Stimulated activated CD4-positive, alpha-beta T cell treated with anti-CD3 and anti-CD28 coated beads, Interleukin-1b, Interleukin-23, amount 100 ng/mL, for 48 hours (primary cell): Measurements from ENCODE around the gene C19orf73.

ENCODE experiments used
- DNase-seq: peaks from one replicate; pipeline ENCODE4 v3.0.0-alpha.2; 2020

C19orf73 gene

DNA sequence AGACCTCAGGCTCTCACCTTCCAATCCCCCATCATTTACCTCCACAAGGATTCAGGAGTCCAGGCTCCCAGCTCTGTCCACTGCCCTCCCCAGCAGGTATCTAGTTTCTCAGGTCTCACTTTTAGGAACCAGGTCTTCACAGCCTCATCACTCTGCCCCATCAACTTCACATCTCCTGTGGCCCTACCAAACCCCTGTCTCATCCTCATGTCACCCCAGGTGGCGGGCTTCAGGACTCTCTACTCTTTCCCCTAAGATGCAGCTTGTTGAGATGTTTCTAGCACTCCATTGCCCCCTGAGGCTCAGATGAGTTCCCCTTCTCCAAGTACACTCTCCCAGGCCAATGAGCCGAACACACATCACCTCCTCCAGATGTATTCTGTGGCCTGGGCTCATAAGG lies 1.9 kb upstream of the C19orf73 start:
- no peak for DNase-seq

DNA sequence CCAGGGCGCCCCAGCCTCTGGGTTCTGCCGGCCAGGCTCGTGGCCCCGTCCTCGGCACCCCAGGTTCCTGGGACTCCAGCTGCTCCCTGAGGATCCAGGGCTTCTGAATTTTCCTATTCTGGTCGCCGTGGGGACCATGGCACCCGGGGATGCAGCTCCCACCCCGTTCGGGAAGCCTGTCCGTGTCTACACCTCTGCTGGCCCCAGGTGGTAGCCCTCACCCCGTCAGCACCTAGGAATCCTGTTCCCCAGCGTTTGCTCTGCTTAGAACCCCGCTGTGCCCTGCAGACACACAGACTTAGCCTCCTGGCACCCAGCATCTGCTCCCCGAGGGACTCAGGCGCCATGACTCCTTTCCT lies 1.4 kb upstream of the C19orf73 start:
- no peak for DNase-seq

DNA sequence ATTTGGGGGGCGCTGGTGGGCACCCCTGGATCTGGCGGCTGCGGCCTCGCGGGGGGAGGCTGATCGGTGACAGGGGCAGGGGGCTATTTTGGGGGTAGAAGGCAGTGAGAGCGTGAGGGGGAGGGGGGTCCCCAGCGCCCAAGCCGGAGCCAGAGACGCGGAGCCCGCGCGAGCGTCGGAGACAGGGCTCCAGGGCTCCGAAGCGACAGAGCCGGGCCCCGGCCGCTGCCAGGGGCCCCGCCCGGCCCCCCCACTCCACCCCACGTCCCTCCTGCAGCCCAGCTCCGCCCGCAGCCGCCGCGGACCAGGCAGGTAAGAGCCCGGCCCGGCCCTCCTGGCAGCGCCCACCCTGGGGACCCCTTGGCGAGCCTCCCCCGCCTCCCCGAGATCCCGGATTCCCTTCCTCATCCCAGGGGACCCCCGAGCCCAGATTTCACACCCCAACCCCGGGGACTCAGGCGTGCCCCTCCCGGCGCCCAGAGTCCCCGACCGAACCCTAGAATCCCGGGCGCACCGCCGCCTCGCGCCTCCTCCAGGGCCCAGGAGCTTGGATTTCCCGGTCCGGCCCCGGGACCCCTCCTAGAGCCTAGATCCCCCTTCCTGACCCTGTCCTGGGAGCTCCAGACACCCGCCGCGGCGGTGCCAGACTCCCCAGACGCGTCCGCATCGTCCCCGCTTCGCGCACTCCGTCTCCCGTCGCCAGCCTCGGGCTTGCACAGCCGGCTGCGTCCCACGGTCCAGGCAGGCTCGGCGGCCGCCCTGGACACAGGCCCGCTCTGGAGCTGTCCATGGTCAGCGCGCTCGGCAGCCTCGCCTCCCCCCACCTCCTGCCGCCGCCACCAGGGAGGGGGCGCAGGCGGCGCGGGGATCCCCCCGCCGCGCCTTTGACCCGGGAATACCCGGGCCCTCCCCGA lies 725 bp upstream of the C19orf73 start, which contains the start of gene PPFIA3:
Gene PPFIA3 (plus strand): TSS at position 134 of the 914 bp plus-strand sequence. CDS start 8,330 bp downstream, outside the sequence.
- DNase-seq = no peak

DNA sequence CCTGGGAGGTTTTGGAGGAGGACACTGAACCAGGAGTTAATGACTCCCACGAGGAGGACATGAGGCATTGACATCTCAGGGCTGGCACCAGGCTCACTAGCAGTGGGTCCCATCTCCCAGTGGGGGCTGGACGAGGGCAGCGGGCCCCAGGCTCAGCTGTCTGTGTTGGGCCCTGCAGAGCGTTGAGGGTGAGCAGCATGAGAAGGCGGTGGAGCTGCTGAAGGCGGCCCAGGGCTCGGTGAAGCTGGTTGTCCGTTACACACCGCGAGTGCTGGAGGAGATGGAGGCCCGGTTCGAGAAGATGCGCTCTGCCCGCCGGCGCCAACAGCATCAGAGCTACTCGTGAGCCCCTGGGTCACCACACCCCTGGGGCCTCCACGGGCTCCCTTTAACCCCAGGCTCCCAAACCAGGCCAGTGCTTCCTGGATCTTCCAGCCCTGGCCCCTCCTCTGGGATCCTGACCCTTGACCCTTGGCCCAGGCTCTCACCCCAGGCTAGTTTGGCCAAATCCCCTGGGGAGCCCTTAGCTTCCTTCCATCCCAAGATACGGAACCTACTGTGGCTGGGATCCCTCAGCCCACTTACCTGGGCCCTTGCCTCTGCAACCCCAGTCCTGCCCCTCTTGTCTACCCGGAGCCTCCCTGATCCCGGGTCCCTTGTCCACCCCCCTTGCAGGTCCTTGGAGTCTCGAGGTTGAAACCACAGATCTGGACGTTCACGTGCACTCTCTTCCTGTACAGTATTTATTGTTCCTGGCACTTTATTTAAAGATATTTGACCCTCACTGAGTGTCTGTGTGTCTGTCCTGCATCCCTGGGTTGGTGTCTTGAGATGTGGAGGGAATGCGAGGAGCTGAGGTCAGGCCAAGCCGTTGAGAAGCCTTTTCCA lies 1.0 kb downstream of the C19orf73 start:
- no peak for DNase-seq

DNA sequence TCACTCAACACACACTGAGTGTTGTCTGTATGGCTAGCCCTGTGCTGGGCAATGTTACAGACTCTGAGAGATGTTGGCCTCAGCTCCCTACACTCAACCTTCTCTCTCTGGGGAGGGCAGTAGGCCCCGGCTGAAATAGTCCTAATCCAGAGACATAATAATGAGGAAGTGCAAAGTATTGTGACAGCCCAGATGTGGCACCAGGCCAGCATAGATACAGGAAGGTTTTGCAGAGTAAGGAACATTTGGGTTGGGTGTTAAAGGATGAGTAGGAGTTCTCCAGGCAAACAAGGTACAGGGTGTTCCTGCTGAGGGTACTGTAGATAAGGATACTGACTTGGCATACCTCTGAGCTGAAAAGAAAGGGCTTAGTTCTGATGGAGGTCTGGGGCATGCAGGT lies 2.4 kb downstream of the C19orf73 start:
- no peak for DNase-seq

DNA sequence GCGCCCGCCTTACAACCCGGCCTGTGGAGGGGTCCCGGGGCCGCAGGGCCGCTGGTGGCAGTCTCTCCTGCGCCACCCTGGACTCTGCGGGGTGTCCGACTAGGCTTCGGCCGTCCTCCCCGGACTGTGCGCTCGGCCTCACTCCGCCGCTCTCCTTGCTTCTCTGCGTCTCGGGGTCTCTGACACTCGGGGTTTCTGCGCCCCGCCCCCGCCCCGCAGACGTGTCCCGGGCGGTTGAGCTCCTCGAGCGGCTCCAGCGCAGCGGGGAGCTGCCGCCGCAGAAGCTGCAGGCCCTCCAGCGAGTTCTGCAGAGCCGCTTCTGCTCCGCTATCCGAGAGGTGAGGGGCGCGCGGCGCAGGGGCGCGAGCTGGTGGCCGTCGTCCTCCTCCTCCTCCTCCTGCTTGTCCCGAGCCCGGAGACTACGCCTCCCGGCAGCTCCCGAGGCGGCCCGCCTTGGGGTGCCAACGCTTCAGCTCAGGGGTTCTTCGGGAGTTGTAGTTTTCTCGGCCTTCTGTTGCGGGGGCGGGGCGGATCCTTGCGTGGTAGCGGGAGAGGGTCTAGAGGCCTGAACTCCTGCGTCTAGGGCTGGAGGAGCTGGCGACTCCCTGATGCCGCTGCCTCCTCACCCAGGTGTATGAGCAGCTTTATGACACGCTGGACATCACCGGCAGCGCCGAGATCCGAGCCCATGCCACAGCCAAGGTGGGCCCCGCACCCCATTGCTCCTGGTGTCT lies 4.1 kb downstream of the C19orf73 start:
- peak; percentile 55 for DNase-seq

DNA sequence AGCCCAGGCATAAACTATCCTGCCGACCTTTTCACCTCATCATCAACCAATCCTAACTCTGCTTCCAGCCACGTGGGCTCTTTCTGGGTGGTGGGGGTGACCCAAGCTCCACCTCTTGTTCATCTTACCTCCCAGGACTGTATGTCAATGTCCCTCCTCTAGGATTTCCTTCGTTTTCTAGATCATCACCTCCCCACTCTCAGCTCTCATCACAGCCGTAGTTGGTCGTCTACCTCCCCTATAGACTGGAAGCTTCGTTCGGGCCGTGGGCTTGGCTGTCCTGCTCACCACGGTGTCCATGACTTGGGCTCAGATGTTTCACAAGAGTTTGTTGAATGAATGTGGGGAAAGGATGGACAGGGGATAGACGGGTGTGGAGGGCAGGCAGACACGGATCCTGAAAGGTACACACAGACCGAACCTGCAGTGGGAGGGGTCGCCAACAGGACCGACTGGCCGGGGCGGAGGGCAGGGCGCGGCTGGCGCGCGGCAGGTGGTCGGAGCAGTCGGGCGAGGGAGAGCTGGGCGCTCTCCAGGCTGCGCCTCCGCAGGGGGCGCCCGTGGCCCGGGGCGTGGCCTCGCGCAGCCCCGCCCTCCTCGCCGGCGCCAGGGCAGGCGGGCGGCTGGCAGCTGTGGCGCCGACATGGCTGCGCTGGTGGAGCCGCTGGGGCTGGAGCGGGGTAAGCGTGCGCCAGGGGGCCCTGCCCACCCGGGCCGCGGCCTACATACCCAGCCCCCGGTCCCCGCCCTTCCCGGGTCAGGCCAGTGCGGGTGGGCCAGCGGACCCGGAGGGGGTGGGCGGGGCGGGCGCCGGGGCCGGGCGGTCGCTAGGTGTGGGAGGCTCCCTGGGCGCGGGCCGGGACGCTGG lies 4.9 kb downstream of the C19orf73 start, which contains the start of gene LIN7B:
Gene LIN7B (plus strand): TSS at position 609 of the 868 bp plus-strand sequence. CDS start 35 bp downstream, at position 644.
- peak; percentile 63 for DNase-seq

DNA sequence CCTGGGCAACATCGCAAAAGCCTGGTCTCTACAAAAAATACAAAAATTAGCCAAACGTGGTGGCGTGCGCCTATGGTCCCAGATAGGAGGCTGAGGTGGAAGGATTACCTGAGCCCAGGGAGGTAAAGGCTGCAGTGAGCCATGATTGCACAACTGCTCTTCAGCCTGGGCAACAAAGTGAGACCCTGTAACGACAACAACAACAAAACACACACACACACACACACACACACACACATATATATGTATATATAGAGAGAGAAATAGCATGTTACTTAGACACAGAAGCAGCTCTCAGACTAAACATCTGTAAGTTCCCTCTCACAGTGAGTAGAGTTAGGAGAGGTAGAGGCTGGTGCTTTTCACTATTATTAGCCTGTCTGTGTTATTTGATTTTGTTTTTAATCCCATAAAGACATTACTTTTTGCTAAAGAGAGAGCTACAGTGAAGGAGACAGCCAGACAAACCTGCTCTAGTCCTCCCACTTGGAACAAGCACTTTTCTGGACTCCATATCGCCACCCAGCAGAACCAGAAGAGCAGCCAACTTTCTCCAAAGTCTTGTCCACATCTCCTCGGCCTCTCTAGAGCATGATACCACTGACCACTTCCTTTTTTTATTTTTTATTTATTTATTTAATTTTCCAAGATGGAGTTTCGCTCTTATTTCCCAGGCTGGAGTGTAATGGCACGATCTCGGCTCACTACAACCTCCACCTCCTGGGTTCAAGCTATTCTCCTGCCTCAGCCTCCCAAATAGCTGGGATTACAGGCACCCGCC lies 7.5 kb downstream of the C19orf73 start:
- DNase-seq = no peak

DNA sequence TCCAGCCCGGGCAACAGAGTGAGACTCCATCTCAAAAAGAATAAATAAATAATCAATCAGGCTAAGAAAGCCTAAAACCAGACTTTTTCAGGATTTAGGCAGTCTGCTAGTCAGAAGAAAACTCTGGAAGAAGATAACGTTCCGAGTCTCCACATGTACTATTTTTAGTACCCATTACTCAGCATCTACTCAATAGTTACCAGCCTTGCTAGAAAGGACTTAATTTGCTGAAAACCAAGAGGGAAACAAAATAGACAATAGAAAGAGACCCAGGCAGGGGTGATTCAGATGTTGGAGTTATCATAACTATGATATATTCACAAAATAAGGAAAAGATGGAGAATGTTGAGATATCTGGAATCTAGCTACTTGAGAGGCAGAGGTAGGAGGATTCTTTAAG lies 8.4 kb downstream of the C19orf73 start:
- no peak for DNase-seq

DNA sequence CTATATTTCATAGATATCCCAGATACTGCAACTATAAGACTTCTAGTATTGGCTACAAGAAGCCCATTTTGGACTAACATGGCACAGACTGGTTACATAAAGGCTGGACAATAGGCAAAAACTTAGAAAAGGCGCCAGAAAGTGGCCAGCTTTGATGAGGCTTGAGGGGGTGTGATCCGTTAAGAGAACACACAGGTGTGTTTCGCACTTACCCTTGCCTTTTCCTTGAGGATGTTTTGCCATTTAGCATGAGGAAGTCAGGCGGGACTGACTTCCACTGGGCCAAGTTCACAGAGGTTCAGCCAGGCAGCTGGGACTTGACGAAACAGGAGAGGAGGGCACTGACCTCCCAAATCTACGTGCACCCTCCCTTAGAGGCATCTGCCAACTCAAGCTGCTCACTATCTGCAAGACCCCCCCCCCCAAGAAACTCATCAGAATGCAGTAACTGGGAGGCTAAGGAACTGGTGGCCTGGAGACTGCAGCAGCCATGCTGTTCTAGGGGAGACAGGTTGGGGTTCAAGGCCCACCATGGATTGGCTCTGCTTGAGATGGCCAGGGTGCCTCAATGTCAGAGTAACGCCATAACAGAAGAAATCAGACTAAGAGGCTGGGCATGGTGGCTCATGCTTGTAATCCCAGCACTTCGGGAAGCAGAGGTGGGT lies 9.2 kb downstream of the C19orf73 start:
- no peak for DNase-seq

DNA sequence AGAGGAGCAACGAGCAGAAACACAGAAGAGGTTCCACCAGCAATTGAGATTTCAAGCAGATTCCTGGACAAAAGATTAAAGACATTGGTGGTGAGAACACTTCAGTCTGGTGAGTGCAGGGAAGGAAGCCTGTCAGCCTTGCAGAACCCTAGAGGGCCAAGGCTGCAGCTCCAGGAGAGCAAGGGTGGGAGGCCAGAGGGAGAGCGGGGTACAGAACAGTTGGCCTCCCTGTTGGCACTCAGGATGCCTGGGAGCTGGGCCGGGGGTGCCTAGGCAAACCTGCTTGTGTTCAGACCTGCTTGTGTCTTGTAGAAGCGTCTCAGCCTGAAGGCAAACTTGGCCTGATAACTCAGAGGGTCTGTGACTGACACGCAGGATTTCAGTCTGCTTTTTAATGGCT lies 9.9 kb downstream of the C19orf73 start:
- DNase-seq = no peak

DNA sequence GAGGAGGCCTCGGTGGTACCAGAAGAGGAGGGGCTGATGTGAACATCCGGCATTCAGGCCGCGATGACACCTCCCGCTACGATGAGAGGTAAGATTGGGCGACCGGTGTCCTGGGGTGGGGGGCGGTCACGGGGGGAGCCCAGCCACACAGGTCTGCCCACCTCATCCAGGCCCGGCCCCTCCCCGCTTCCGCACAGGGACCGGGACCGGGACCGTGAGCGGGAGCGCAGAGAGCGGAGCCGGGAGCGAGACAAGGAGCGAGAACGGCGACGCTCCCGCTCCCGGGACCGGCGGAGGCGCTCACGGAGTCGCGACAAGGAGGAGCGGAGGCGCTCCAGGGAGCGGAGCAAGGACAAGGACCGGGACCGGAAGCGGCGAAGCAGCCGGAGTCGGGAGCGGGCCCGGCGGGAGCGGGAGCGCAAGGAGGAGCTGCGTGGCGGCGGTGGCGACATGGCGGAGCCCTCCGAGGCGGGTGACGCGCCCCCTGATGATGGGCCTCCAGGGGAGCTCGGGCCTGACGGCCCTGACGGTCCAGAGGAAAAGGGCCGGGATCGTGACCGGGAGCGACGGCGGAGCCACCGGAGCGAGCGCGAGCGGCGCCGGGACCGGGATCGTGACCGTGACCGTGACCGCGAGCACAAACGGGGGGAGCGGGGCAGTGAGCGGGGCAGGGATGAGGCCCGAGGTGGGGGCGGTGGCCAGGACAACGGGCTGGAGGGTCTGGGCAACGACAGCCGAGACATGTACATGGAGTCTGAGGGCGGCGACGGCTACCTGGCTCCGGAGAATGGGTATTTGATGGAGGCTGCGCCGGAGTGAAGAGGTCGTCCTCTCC lies 11.1 kb downstream of the C19orf73 start:
- no peak for DNase-seq

DNA sequence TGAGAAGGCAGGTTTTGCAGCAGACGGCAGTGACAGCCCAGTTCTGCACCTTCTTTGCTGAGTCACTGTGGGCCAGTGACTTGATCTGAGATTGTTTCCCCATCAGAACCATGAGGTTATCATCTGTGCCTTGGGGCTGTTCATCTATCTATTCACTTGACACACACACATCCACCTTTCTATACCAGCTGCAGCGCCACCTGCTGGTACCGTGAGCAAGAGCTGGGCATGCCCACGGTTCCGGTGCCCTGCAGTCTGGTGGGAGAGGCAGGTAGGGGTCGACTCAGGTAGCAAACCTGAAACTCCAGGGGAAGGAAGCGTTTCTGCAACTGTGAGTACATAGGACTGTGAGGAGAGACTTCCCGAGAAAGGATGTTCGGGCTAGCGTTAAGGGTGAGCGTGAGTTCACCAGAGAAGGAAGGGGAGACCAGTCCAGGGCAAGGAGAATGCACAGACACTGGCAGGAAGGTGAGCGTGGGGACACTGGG lies 12.3 kb downstream of the C19orf73 start:
- peak; percentile 61 for DNase-seq

DNA sequence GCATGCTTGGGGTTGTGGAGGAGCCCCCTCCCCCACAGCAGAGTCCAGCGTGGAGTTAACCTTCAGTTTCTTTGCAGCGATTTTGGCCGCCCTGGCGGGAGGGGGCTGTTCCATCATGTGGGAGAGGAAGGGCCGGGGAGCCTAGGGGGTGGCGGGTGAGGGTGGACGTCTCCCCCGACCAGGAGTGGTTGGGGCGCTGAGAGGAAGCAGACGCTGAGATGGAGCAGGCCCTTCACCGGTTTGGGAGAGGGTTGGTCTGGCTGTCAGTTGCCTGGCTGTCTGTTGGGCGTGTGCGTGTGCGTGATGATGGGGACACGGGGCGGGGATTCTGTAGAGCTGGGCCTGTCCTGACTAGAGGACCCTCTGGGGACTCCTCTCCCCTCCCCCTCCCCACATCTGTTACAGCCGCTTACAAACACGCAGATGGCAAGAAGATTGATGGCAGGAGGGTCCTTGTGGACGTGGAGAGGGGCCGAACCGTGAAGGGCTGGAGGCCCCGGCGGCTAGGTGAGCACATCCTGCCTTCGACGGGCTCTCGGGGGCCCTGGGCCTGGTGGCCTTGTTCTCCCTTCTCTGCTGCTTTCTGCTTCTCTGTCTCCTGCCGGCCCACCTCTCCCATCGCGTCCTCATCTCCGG lies 14.6 kb downstream of the C19orf73 start:
- DNase-seq = no peak

DNA sequence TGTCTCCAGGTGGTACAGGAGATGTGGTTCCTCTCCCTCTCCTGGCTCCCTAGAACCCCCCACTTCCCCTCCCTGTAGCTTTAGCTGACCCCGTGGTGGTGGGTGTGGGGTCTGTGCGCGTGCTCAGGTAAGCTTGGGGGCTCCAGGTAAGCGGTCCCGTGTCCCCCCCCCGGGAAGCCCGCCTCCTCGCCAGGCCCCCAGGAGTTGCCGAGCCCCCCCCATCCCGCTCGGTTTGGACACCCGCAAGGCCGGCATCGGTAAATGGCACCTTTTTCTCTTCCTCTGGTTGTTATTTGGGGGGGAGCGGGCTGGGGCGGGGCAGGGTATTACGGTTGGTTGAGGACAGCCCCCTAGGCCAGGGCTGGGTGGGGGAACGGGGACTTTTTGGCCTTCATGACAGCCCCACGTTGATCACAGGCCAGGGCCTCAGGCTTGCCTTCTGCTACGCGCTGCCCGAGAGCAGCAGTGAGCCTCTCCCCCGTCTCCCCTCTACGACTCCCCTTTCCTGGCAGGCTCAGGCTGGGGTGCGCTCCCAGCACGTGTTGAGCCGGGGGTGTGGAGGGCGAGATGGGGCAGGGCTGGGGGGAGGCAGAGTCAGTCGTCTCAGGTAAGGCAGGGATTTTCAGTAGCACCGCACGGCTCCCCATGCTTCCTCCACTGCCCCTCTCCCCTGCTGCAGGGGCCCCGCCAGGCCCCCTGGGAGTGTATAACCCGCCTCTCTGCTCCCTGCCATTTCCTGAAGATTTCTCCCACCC lies 15.4 kb downstream of the C19orf73 start:
- DNase-seq = no peak

DNA sequence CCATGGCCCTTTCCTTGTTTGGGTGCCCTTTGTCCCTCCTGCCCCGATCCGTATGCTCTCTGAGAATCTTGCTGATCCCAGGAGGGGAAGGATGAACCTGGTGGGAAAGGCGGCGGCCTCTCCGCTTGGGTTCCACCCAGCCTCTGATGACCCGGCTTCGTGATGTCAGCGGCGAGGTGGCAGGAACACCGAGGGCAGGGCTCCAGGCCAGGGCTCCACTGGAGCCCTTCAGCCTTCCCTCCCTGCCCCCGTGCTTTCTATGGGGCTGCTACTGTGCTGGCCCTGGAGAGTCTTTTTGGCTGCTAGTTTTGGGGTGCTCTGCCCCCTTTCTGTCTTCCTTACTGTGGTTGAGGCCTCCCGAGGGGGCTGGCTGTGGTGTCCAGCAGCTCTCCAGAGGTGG lies 16.6 kb downstream of the C19orf73 start:
- DNase-seq = no peak

DNA sequence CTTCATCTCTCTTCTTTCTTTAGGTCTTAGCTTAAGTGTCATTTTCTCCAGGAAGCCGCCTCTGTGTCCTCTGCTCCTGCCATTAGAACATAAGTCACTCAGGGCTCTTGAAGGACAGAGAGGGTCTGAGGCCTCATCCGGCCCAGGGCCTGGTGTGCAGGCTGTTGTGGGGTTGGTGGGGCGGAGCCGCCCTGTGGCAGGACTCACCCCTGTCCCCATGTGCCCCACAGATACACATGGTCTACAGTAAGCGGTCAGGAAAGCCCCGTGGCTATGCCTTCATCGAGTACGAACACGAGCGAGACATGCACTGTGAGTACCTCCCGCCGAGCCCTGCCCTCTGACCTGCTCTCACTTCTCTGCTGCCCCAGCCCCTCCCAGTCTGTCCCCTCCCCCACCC lies 17.8 kb downstream of the C19orf73 start:
- no peak for DNase-seq

DNA sequence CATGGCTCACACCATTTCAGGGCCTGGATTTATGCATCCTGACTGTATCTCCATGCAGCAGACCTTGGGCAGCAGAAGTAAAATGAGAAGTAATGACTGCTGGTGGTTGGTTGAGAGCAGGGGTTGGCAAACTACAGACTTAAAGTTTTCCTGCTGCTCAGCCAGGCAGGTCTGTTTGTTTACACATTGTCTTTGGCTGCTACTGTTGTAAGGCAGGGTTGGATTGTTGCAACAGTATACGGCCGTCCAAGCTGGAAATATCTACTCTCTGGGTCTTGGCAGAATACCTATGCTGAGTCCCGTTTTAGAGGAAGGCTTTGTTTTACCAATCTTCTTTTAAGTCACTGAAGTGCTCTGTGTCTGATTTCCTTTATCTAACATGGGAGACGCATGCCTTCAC lies 20.1 kb downstream of the C19orf73 start:
- no peak for DNase-seq
